OCI-LY1 (cell line): ENCODE results near the gene SGSM1.
"Not testable (repeated sequence)": the region's sequence is repeated elsewhere in the genome, so short reads cannot be mapped to it uniquely, and the experiment has no call there.

Source experiments
- H2AFZ ChIP-seq: fragments of 200-600 bp; sonication (generic), shearing (Covaris generic); 2 replicates; pipeline ENCODE4 v1.6.0; 2014; ENCODE audit warnings: antibody characterized with exemption, mild to moderate bottlenecking, low read length
- H3F3A ChIP-seq: fragments of 200-600 bp; sonication (generic), shearing (Covaris generic); 2 replicates; pipeline ENCODE4 v1.6.0; 2014; ENCODE audit warnings: mild to moderate bottlenecking, antibody characterized with exemption, low read length, moderate library complexity; ENCODE audit not compliant: insufficient read depth
- H3K27ac ChIP-seq: fragments of 200-600 bp; sonication (generic); 2 replicates; pipeline ENCODE4 v1.5.1; 2014; ENCODE audit warnings: low read length, mixed run types, mild to moderate bottlenecking, low read depth; ENCODE audit not compliant: poor library complexity, severe bottlenecking
- H3K27me3 ChIP-seq: fragments of 200-600 bp; sonication (generic); 2 replicates; pipeline ENCODE4 v1.6.0; 2014; ENCODE audit warnings: antibody characterized with exemption, mild to moderate bottlenecking, low read length, moderate library complexity; ENCODE audit not compliant: insufficient read depth
- H3K36me3 ChIP-seq: fragments of 200-600 bp; sonication (generic); 2 replicates; pipeline ENCODE4 v1.6.1; 2014; ENCODE audit warnings: mild to moderate bottlenecking, antibody characterized with exemption, low read length, moderate library complexity, mixed read lengths; ENCODE audit not compliant: insufficient read depth
- H3K4me1 ChIP-seq: fragments of 200-600 bp; sonication (generic); 2 replicates; pipeline ENCODE4 v1.5.1; 2014; ENCODE audit warnings: mild to moderate bottlenecking, low read length, moderate library complexity; ENCODE audit not compliant: insufficient read depth, severe bottlenecking
- H3K4me2 ChIP-seq: fragments of 200-600 bp; sonication (generic), shearing (Covaris generic); 2 replicates; pipeline ENCODE4 v1.6.1; 2014; ENCODE audit warnings: low read length
- H3K4me3 ChIP-seq: fragments of 200-600 bp; sonication (generic); 2 replicates; pipeline ENCODE4 v1.5.1; 2014; ENCODE audit warnings: low read length, low read depth, mild to moderate bottlenecking, mixed read lengths; ENCODE audit not compliant: poor library complexity, severe bottlenecking
- H3K79me2 ChIP-seq: fragments of 200-600 bp; shearing (Covaris generic); 2 replicates; pipeline ENCODE4 v1.6.1; 2016; ENCODE audit warnings: mixed run types, low read length, mixed read lengths; ENCODE audit not compliant: insufficient read depth
- H3K9ac ChIP-seq: fragments of 200-600 bp; sonication (generic), shearing (Covaris generic); 2 replicates; pipeline ENCODE4 v1.6.1; 2014; ENCODE audit warnings: mild to moderate bottlenecking, low read length, mixed read lengths
- H3K9me2 ChIP-seq: fragments of 200-600 bp; sonication (generic), shearing (Covaris generic); 2 replicates; pipeline ENCODE4 v1.6.1; 2014; ENCODE audit warnings: low read depth, mild to moderate bottlenecking, low read length, mixed read lengths
- H3K9me3 ChIP-seq: fragments of 200-600 bp; shearing (Covaris generic); 2 replicates; pipeline ENCODE4 v1.6.1; 2014; ENCODE audit warnings: low read length, mixed read lengths
- H4K20me1 ChIP-seq: fragments of 200-600 bp; sonication (generic), shearing (Covaris generic); 2 replicates; pipeline ENCODE4 v1.6.0; 2016; ENCODE audit warnings: mild to moderate bottlenecking, low read length; ENCODE audit not compliant: insufficient read depth
- CTCF ChIP-seq: fragments of 200-600 bp; sonication (generic), shearing (Covaris generic); IDR thresholded peaks from 2 replicates; pipeline ENCODE4 v1.5.1; 2017; ENCODE audit warnings: mild to moderate bottlenecking, antibody characterized with exemption, low read length, moderate library complexity, mixed read lengths
- EZH2 ChIP-seq: fragments of 200-600 bp; sonication (generic), shearing (Covaris generic); IDR thresholded peaks from 2 replicates; pipeline ENCODE4 v1.8.0; 2017; ENCODE audit warnings: borderline replicate concordance, mixed run types, mild to moderate bottlenecking, antibody characterized with exemption, low read length, moderate library complexity, mixed read lengths

SGSM1 gene

GRCh38 chr22:24836282-24836681, 30.3 kb downstream of the SGSM1 start:
- H3K9me2 ChIP-seq: no peaks in the 10 kb centered on the region
- H3K27ac ChIP-seq: no peak overlapping the region
- H3F3A ChIP-seq: no peaks in the 10 kb centered on the region
- no peaks in the 10 kb centered on the region for H3K4me1 ChIP-seq
- H4K20me1 ChIP-seq: no peaks in the 10 kb centered on the region
- H2AFZ ChIP-seq: no peak overlapping the region
- TF ChIP-seq EZH2 (no peak), CTCF (no peak)
- no peaks in the 10 kb centered on the region for H3K36me3 ChIP-seq
- H3K9ac ChIP-seq: no peak overlapping the region
- 0 out of 2 replicates have a peak, but pooled peaks cover 3% of the 10 kb centered on the region for H3K27me3 ChIP-seq
- no peak overlapping the region for H3K4me3 ChIP-seq
- no peaks in the 10 kb centered on the region for H3K79me2 ChIP-seq
- no peaks in the 10 kb centered on the region for H3K9me3 ChIP-seq
- no peak overlapping the region for H3K4me2 ChIP-seq

GRCh38 chr22:24837517-24837916, 31.5 kb downstream of the SGSM1 start:
- not testable (repeated sequence) for H3K27ac ChIP-seq, H3K4me2 ChIP-seq, H3K9ac ChIP-seq, H3K79me2 ChIP-seq, H4K20me1 ChIP-seq, H3F3A ChIP-seq, H3K4me3 ChIP-seq, H3K36me3 ChIP-seq, H3K4me1 ChIP-seq, H3K27me3 ChIP-seq, H3K9me2 ChIP-seq, H3K9me3 ChIP-seq, H2AFZ ChIP-seq

- Histone ChIP-seq H3K4me3 (no peak overlapping the region), H3K4me1 (no peaks in the 10 kb centered on the region), H3K9me3 (no peaks in the 10 kb centered on the region), H2AFZ (no peak overlapping the region), H3K9me2 (no peaks in the 10 kb centered on the region), H3K27ac (no peak overlapping the region), H3K36me3 (no peaks in the 10 kb centered on the region), H3K9ac (no peak overlapping the region), H4K20me1 (no peaks in the 10 kb centered on the region), H3K27me3 (0 out of 2 replicates have a peak, but pooled peaks cover 4% of the 10 kb centered on the region), H3K79me2 (no peaks in the 10 kb centered on the region), H3F3A (no peaks in the 10 kb centered on the region), H3K4me2 (no peak overlapping the region)
- TF ChIP-seq CTCF (no peak), EZH2 (no peak)
Measured at GRCh38 chr22:24841261-24841660, 35.2 kb downstream of the SGSM1 start.

GRCh38 chr22:24843048-24843447, 37.0 kb downstream of the SGSM1 start:
- 0 out of 2 replicates have a peak, but pooled peaks cover 4% of the 10 kb centered on the region for H3K27me3 ChIP-seq
- no peak overlapping the region for H2AFZ ChIP-seq
- no peaks in the 10 kb centered on the region for H3K79me2 ChIP-seq
- no peak overlapping the region for H3K4me3 ChIP-seq
- no peak overlapping the region for H3K9ac ChIP-seq
- H3K4me2 ChIP-seq: no peak overlapping the region
- H3K36me3 ChIP-seq: no peaks in the 10 kb centered on the region
- TF ChIP-seq EZH2: no peak
- no peaks in the 10 kb centered on the region for H4K20me1 ChIP-seq
- H3K4me1 ChIP-seq: no peaks in the 10 kb centered on the region
- no peaks in the 10 kb centered on the region for H3K9me2 ChIP-seq
- no peaks in the 10 kb centered on the region for H3F3A ChIP-seq
- no peak overlapping the region for H3K27ac ChIP-seq
- H3K9me3 ChIP-seq: no peaks in the 10 kb centered on the region
